Measurements from ENCODE around the gene CYP4F3. TPM values are rescaled to one million over a fixed set of nuclear protein-coding genes. Genes with fewer than 3 reads are reported as not detected.
A peak's percentile ranks its signal among the peaks of the same experiment; 100 is the strongest.
"Not testable (repeated sequence)": the region's sequence is repeated elsewhere in the genome, so short reads cannot be mapped to it uniquely, and the experiment has no call there.

CYP4F3 gene, protein sequence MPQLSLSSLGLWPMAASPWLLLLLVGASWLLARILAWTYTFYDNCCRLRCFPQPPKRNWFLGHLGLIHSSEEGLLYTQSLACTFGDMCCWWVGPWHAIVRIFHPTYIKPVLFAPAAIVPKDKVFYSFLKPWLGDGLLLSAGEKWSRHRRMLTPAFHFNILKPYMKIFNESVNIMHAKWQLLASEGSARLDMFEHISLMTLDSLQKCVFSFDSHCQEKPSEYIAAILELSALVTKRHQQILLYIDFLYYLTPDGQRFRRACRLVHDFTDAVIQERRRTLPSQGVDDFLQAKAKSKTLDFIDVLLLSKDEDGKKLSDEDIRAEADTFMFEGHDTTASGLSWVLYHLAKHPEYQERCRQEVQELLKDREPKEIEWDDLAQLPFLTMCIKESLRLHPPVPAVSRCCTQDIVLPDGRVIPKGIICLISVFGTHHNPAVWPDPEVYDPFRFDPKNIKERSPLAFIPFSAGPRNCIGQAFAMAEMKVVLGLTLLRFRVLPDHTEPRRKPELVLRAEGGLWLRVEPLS
- total RNA-seq (2014; rRNA removed; shearing (Covaris generic)), result not detected in 2 replicates

DNA sequence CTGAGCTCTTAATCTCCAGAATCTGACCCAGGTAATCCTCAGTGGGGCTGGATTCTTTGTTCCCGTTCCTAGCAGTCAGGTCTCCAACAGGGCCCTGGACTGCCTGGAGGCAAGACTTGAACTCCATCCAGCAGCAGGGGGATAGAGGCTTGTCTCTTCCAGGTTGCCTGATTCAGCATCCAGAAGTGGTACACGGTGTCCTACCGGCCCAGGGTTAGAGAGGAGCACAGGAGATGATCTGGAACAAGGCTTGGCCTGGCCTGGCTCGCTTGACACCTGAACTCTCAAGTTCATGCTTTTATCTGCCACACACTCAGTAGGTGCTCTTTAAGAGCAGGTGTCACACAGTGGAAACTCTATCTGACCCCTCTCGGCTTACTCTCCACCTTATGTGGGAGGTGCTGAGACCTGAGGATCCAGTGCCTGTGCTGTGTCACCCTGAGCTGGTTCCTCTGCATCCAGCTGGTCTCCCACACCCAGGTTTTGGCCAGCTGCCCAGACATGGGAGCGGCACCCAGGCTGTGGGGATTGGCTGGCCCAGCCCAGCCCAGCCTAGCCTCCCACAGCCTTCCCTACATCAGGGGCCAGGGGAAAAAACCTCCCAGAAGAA, at the start of gene CYP4F3:
CYP4F3 (plus strand) TSS at position 604 of the 610 bp plus-strand sequence. CDS start 519 bp downstream, outside the sequence.
- DNase-seq (ENCODE audit: low read depth), result peak; percentile 38

DNA sequence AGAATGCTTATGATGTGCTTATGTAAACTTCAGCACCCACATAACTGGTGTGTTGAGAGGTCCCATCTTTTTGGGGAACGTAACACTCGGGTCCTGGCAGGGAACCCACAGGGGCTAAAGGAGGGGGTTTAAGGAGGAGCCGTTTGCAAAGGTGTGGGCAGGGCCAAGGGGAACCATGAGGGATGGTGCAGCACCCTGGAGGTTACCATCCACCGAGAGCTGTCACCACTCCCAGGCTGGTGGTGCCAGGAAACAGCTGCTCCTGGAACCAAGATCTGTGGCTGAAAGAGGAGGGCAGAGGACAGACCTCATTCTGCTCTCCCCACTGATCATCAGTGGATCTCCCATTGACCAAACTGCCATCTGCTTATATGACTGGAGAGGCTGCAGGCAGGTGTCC, 48.9 kb upstream of the CYP4F3 start:
- DNase-seq (ENCODE audit: low read depth), result no peak

DNA sequence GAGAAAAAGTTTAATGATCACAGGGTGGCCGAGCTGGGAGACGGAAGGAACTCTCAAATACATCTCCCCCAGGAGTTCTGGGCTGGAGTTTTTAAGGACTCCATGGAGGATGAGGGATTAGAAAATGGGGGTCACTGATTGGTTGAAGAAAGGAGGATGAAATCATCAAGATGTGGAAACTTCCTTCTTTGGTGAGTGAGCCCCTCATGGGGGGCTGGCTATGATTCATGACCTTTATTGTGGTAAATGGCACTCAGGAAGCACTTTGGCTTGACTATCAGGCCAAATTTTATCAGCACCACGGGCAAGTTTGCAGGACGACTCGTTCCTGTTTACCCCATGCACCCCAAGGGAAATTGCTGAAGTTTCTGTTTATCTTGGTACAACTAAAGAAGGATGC, 48.2 kb upstream of the CYP4F3 start:
- DNase-seq (ENCODE audit: low read depth), result not testable (repeated sequence)

DNA sequence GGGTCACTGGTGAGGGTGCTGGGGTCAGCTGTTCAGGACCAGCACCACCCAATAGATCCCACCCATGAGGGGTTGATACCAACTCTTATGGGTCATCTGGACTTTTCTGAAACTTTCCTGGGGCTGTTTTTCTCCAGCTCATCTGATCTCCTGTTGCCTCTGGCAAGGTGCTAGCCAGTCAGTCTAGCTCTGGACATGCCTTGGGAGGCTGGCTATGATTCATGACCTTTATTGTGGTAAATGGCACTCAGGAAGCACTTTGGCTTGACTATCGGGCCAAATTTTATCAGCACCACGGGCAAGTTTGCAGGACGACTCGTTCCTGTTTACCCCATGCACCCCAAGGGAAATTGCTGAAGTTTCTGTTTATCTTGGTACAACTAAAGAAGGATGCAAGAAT, 46.9 kb upstream of the CYP4F3 start:
- peak; percentile 40 for DNase-seq (ENCODE audit: low read depth)

DNA sequence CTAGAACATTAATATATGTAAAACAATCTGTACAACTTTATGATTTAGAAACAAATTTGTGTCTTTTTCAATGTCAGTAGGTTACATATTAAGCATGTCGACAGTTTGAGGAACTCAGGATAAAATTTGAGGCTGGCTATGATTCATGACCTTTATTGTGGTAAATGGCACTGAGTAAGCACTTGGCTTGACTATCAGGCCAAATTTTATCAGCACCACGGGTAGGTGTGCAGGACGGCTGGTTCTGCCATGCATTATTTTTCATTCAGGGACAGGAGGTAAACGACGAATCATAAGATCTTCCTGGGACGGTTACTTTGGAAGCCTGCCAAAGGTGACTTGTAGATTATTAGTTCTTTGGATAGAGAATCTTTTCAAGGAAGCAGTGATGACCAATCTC, 45.6 kb upstream of the CYP4F3 start:
- peak; percentile 40 for DNase-seq (ENCODE audit: low read depth)

DNA sequence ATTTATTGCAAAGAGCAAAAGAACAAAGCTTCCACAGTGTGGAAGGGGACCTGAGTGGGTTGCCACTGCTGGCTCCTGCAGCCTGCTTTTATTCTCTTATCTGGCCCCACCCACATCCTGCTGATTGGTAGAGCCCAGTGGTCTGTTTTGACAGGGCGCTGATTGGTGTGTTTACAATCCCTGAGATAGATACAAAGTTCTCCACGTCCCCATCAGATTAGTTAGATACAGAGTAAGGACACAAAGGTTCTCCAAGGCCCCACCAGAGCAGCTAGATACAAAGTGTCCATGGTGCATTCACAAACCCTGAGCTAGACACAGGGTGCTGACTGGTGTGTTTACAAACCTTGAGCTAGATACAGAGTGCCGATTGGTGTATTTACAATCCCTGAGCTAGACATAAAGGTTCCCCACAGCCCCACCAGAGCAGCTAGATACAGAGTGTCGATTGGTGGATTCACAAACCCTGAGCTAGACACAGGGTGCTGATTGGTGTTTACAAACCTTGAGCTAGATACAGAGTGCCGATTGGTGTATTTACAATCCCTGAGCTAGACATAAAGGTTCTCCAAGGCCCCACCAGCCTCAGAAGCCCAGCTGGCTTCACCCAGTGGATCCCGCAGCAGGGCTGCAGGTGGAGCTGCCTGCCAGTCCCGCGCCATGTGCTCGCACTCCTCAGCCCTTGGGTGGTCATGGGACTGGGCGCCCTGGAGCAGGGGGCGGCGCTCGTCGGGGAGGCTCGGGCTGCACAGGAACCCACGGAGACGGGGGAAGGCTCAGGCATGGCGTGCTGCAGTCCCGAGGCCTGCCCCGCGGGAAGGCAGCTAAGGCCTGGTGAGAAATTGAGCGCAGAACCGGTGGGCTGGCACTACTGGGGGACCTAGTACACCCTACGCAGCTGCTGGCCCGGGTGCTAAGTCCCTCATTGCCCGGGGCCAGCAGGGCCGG, 32.4 kb upstream of the CYP4F3 start:
- DNase-seq (ENCODE audit: low read depth), result not testable (repeated sequence)

DNA sequence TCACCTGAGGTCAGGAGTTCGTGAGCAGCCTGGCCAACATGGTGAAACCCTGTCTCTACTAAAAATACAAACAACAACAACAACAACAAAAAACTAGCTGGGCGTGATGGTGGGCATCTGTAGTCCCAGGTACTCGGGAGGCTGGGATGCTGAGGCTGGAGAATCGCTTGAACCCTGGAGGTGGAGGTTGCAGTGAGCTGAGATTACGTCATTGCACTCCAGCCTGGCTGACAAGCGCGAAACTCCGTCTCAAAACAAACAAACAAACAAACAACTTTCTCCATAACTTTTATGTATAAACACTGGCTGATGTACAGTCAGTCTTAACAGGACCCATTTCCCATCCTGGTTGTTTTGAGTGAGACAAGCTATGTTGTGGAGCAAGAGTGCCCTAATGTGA, 31.4 kb upstream of the CYP4F3 start:
- DNase-seq (ENCODE audit: low read depth), result no peak

DNA sequence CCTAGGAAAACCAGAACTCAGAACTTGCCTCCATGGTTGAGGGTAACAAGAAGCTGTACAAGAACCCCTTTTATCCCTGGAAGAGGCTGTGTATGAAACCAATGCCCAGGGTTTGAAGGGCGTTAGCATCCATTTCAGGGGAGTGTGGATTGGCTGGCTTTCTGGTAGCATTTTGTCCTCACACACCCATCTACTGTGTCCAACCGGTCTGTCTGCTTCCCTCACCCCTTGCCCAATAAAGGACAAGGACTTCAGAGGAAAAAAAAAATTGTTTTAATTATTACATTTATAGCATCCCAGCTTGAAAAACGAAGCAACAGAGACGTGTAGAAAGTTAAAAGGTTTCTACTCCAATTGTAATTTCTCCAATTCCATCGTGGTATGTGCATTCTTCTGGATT, 28.4 kb upstream of the CYP4F3 start:
- no peak for DNase-seq (ENCODE audit: low read depth)

DNA sequence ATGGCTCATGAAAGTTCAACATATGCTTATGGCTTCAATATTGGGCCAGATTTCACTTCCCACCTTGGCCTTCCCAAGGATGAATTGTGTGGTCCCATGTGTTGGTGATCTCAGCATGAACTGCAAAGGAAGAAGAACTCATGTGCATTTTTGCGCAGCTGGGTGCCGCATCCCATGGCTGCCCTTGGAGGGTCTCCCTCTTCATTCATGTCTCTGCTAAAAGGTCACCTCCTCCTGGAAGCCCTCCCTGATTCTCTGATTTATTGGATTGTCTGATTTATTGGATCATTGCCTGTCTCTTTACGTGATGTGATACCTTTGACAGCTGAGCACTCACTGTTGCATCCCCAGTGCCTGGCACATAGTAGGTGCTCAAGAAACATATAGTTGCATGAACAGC, 27.4 kb upstream of the CYP4F3 start:
- DNase-seq (ENCODE audit: low read depth), result no peak

DNA sequence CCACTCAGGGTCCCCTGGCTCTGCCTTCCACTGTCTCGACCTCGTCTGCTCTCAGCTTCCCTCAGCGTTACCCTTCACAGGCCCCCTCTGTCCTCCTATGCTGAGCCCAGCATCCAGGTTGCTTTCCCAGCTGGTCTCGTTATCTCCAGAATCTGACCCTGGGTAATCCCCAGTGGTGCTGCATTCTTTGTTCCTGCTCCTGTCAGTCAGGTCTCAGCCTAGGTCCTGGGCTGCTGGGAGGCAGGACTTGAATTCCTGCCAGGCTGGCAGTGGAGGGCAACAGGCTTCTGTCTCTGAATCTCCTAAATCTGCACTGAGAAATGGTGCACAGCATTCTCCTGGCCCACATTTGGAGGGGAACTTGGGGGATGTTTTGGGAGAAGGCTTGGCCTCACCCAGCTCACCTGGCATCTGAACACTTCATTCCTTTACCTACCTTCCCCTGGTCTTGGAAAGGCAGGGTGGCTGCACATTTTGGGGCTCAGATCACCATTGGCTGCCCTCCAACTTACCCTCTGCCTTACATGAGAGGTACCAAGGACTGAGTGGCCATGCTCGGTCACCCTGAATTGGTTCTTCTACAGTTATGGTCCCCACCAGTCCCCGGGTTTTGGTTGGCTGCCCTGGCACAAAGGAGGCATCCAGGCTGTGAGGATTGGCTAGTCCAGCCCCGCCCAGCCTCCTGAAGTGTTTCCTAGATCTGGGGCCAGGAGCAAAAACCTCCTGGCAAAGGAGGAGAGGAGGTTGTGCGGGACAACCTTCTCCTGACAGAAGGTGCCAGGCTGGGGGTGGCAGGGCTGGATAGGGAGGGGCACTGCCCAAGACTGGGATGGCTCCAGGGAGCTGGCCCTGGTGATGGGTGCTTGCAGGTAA, 26.0 kb upstream of the CYP4F3 start, which contains the start of gene CYP4F8:
CYP4F8 (plus strand) TSS at position 712 of the 873 bp plus-strand sequence. CDS start 399 bp downstream, outside the sequence.
- no peak for DNase-seq (ENCODE audit: low read depth)

DNA sequence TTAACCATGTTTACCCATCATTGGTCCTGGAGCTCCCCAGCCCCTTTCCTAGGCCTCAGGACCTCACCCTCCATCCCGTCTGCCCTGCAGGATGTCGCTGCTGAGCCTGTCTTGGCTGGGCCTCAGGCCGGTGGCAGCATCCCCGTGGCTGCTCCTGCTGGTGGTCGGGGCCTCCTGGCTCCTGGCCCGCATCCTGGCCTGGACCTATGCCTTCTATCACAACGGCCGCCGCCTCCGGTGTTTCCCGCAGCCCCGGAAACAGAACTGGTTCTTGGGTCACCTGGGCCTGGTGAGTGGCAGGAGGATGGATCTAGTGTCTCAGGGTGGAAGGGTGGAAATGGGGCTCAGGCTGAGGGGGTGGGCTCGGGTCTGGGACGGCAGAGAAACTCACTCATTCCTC, 25.2 kb upstream of the CYP4F3 start:
- DNase-seq (ENCODE audit: low read depth), result no peak

DNA sequence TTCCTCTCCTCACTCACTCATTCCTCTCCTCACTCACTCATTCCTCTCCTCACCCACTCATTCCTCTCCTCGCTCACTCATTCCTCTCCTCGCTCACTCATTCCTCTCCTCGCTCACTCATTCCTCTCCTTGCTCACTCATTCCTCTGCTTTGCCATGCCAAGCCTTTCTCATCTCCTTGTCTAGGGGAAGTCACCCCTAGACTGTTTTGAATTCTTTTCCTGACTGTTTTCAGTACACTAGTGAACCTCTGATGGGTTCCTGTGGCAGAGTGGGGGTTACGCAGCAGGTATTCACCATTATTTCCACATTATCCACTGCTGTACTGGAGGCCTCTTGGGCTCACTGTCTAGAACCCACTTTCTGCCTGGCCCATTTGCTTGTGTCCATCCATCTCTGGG, 24.5 kb upstream of the CYP4F3 start:
- no peak for DNase-seq (ENCODE audit: low read depth)

DNA sequence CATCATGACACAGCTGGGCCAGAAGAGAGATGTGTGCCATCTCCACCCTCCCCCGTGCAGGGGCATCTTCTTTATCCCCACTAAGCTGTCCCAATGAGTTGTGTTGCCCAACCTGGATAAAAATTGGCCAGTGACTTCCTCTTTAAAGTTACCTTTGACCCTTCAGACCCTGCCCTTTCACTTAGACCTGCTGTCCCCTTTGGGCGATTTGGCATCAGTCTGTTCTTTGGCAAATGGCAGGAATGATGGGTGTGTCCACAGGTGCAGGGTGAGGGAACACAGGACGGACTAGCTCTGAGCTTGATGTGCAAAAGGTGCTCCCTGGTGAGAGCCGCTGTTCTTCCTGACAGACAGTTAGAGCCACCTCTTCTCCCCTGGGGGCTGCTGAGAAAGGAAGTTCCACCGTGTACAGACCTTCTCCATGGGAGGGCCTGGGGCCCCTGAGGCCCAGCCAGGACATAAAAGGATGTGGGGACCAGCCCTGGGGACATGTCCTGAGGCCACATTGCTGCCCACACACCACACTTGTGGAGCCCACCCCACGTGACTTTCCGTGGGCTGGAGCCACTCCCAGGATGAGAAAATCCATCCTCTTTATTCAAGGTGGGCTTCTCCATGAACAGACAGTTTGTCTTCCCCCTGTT, 23.9 kb upstream of the CYP4F3 start:
- DNase-seq (ENCODE audit: low read depth), result no peak

DNA sequence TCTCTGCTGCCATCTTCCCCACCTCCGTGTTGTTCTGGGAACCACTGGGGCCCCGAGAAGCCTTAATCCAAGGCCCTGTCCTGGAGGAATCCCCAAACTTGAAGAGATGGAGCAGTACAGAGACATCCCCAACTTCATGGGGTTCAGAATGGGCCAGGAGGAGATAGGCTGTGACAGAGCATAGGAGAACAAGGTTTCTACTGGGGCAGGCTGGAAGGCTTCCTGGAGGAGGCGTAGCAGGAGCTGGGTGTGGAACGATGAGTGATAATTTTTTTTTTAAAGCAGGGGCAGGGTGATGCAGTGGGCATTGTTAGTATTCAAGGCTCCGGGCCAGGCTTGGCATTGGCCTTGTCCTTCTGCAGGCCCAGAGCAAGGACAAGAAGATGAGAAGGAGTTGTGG, 22.4 kb upstream of the CYP4F3 start:
- DNase-seq (ENCODE audit: low read depth), result no peak

DNA sequence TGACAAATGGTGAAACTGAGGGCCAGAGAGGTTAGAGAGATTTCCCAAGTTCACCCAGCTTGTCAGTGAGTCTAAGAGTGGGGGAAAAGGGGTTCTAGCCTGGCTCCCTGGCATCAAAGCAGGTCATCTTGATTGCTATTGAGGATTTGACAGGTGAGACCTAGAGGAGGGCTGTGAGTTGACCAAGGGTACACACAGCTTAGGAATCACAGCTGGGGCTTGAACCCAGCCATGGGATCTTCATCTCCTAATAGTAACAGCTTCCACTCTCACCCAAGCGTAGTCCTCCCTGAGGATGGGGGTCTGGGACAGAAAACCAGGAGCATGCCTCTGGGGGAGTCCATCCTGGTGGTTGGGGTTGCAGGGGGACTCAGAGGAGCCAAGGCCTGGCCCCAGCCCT, 18.9 kb upstream of the CYP4F3 start:
- no peak for DNase-seq (ENCODE audit: low read depth)

DNA sequence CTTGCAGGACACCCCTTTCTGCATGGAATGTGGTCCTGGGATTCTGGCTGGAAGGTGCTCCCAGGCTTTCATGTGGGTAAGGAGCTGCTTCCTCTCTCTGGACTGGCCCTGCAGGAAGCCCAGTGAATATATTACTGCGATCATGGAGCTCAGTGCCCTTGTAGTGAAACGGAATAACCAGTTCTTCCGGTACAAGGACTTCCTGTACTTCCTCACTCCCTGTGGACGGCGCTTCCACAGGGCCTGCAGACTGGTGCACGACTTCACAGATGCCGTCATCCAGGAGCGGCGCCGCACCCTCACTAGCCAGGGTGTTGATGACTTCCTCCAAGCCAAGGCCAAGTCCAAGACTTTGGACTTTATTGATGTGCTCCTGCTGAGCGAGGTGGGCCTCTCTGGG, 17.7 kb upstream of the CYP4F3 start:
- DNase-seq (ENCODE audit: low read depth), result no peak

DNA sequence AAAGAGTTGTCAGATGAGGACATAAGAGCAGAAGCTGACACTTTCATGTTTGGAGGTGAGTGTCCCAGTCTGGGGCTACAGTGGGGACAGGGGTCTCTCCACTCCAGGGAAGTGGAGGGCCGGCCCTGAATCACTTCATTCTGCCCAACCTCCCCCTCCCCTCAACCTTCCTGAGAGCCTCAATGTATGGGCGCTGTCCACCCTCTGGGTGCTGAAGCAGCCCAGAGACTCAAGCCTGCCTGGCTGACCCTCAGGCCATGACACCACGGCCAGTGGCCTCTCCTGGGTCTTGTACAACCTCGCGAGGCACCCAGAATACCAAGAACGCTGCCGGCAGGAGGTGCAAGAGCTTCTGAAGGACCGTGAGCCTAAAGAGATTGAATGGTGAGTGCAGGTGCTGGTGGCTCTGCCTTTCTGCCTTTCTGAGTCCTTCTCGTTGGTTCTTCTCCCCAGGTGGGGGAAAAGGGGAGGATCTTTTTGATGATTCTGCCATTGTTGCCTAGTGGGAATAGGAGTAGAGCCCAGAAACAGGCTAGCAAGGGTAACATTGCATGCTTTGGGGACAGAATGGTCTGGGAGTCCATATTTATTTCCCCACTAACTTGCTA, 16.9 kb upstream of the CYP4F3 start:
- DNase-seq (ENCODE audit: low read depth), result no peak

DNA sequence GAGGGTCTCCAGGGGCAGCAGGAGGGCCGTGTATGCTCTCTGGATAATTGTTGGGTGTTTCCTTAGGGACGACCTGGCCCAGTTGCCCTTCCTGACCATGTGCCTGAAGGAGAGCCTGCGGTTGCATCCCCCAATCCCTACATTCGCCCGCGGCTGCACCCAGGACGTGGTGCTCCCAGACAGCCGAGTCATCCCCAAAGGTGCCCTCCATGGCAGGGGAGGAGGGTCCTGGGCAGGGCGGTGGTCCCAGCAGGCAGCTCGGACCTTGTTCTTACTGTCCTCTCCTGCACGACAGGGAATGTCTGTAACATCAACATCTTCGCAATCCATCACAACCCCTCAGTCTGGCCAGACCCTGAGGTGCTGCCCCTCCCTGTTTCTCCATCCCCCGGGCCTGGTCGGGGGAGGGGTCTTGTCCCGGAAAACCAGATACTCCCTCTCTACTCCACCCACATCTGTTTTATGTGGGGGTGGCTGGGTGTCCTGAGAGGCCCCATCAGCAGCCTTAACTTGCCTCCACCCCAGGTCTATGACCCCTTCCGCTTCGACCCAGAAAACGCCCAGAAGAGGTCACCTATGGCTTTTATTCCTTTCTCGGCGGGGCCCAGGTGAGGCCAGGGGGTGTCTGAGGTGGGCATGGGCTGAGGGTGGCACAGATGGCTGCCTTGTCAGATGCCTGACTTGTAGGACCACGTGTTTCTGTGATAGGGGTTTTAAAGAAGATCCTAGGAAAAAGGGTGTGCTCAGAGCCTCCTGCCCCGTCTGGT, 12.3 kb upstream of the CYP4F3 start:
- no peak for DNase-seq (ENCODE audit: low read depth)

Measured in RPMI7951 (cell line).